HG03175 (cell line): ENCODE data around the gene GLTP.

Experiments
- ATAC-seq: cut with Tn5 transposase; IDR thresholded peaks from one replicate; pipeline ENCODE4 v1.9.1; 2021; ENCODE audit warnings: mild to moderate bottlenecking, moderate library complexity; ENCODE audit not compliant: unreplicated experiment

GLTP gene

DNA sequence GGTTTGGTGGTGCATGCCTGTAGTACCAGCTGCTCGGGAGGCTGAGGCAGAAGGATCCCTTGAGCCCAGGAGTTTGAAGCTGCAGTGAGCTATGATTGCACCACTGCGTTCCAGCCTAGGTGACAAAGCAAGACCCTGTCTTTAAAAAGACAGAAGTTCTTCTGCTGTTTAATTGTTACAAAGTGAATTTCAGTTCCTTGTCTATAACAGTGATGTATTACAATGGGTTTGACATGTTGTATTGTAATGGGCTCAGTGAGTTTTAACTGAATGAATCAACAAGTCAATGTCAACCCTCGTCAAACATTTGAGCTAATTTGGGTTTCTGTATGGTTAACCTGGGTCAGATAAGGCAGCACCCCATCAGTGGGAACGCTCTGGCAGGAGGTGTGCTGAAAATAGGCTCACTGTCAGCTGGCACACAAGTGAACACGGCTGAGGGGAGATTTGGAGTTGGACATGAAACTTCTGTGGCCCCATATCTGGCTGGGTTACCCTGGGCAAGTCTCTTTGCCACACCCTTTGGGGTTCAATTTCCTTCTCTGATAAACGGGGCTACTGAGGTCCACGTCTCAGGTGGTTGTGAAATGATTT, 33.1 kb downstream of the GLTP start:
- ATAC-seq = no peak

DNA sequence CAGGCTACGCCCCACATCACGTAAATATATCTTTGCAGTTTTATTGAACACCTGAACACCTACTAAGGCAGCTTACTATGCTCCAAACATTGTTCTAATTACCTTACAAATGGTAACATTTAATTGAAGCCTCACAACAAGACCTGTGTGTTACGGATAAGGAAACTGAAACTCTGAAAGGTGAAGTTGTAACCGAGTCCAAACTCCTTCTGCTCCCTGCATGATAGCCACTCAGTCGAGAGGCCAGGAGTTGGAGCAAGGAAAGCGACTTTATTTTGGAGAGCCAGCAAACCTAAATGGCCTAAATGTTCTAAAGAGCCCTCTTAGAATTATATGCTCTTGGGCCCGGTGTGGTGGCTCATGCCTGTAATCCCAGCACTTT, 34.5 kb downstream of the GLTP start:
- ATAC-seq = no peak

DNA sequence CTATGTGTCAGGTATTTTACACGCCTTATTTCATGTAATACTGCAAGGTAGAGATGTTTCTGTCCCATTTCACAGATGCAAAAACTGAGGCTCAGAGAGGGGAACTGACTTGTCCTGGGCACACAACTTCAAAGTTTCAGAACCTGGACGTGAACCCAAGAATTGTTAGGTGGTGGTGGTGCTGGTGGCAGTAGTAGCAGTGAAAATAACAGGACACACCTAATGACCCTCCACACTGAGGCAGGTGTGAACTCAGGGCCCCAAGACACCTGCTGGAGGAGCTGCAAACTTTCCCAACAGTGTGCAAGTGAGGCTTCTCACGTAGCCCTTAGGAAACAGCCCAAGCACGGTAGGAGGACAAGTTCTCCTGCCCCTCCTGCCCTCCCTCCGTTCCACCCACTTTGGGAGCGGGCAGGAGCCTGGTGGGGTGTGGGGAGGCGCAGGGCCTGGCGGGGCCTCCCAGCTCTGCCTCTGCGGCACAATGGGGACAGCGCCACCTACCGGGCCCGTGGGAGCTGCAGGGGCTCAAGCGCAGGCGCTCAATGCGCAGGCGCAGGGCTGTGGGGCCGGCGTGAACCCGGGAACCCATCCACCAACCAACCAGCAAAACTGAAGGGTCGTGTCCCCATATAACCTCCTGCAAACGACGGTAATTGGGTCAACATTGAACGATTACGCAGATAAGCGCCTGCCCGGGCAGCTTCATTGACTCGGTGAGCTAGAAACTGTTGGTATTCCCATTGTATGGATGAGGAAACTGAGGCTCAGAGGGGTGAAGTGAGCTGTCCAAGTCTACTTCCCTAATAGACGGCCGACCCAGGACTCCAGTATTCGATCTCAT, 35.1 kb downstream of the GLTP start:
- peak; percentile 83 for ATAC-seq

DNA sequence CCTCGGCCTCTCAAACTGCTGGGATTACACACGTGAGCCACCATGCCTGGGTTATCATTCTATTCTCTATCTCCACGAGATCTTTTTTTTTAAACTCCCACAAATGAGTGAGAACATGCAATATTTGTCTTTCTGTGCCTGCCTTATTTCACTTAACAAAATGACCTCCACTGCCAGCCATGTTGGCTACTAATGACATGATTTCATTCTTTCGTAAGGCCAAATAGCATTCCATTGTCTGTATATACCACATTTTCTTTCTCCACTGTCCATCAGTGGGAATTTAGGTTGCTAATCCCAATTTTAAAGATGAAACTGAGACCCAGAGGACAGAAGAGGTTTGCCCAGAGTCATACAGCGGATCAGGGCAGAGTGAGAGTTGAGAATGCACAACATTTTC, 36.2 kb downstream of the GLTP start:
- no peak for ATAC-seq

DNA sequence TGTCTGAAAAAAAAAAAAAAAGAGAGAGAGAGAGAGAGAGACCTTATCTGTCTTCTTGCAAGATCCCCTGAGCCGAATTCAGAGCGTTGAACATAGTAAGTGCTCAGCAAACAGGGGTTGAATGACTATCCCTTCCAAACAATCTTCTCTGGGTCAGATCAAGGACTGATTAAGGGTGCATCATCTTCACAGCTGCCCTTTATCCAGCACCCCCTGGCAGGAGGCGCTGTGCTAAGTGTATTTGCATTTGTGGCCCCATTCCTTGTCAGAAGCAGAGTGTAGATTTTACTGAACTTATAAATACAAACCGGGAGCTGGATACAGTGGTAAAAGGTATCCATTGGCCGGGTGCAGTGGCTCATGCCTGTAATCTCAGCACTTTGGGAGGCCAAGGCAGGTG, 38.3 kb downstream of the GLTP start:
- no peak for ATAC-seq

DNA sequence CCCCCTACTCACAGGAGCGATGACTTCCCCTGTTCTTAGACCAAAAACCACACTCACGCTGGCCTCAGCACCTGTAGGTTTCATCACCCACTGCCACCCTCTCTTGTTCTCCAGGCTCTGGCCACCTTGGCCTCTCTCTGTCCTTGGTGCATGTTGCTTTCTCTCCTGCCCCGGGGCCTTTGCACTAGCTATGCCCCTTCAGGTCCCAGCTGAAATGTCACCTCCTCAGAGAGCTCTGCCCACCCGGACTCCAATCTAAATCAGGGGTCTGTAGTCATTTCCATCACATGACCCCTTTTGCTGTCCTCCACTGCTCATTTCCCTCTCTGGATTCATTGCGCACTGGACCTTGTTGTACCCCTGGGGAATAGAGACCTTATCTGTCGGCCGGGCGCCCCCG, 39.0 kb downstream of the GLTP start:
- no peak for ATAC-seq

DNA sequence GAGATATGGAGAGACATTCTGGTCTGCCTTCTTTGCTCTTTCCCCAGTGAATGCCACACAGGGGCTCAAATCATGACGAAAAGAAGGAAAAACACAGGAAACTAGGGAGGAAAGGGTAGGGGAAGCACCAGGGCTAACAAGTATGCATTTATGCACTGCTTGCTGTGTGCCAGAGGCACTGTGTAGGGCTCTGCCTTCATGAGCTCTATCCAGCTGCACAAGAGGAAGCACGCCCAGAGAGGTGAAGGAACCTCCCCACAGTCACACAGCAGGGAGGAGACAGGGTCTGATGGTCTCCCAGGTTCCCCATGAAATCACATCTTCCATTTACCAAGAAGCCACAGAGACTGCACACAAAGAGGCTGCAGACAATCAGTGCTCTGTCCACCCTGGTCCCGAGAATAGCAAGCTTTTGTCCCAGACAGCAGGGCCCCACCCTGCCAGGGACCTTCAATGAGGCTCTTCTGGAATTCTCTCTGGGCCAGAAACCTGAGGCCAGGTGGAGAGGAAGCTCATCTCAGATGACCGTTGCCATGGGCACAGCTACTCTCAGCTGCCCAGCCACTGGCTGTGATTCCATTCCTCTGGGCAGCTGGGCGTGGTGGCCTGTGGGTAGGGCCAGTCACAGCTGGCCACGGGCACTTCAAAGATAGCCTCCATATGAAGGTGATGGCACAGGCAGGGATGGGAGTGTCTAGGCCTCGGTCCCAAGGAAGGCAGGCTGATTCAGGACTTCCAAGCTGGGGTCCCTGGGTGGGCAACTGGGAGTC, 39.9 kb downstream of the GLTP start:
- no peak for ATAC-seq

DNA sequence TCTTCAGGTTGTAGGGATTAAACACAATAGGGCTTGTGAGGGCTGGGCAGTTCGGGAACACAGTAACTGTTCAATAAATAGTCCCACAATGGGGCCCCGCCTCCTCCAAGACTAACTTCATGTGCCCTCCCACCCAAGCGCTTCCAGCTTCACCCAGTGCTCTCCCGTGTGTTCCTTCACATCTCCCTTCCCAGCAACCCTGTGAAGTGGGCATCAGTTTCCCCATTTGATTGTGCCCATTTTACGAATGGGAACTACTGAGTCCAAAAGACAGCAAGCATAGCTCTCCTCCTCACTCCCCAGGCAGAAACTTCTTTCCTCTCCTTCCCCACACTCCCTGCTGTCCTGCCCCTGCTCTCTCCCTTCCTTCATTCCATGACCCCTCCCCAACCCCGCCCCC, 40.9 kb downstream of the GLTP start:
- no peak for ATAC-seq

DNA sequence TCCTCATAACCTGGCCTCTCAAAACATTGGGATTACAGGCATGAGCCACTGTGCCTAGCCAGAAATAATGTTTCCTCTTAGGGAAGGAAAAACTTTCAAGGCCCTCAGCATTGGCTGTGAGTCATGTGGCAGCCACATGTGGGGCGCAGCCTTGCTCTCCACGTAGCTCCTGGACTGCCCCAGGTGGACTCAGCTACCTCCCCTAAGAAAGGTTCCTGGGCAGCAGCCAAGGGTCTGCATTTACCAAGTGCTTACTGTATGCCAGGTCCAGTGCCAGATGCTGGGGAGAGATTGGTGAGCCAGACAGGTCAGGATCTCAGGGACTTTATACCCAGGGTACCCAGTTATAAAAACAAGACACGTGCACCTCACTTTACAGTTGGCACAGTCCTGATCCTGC, 43.4 kb downstream of the GLTP start:
- ATAC-seq = no peak

DNA sequence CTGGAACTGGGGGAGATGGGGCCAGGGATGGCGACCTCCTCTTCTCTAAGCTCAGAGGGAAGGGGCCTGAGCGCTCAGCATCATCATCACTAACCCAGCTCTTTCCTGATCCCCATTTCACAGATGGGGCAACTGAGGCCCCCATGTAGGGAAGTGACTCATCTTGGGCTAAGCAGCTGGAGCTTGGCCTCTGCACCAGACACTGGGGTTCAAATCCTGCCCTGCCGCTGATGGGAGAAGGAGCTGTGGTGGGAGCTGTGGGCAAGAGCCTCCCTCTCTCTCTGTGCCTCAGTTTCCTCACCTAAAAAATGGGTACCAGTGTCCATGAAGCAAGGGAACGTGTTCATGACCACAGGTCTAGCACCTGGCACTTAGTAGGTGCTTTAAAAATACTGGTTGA, 44.5 kb downstream of the GLTP start:
- ATAC-seq = no peak

DNA sequence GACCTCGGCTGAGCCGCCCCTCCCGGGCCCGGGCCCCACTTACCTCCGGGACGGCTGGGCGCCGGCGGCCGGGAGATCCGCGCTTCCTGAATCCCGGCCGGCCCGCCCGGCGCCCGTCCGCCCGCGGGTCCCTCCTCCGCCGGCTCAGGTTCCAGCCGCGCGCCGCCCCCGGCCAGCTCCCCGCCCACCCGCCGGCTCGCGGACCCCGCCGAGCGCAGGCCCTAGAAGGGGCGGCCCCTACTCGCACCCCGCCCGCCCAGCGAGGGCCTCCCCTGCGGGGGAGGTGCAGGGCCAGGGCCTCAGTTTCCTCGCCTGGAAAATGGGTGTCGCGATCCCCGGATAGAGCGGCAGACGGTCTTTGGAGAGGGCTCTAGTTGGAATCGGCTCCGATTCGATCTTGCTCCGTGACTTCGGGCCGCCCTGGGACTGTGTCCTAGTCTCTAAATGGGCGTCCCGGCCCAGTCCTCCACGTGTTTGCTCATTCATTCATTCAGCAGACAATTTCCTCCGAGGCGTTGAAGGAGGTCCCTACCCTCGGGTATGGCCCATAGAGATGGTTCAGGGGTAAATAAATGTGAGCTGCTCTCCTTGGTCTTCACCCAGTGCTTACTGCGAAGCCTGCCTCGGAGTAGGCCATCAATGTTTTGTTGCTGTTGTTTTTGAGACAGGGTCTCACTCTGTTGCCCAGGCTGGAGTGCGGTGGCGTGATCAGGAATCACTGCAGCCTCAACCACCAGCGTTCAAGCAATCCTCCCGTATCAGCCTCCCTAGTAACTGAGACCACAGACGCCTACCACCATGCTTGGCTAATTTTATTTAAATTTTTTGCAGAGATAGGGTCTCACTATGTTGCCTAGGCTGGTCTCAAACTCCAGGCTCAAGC, 46.8 kb downstream of the GLTP start, which contains the start of gene TRPV4:
Gene TRPV4 (minus strand): TSS at position 92 of the 883 bp plus-strand sequence. CDS start 18,602 bp downstream, outside the sequence.
- no peak for ATAC-seq

DNA sequence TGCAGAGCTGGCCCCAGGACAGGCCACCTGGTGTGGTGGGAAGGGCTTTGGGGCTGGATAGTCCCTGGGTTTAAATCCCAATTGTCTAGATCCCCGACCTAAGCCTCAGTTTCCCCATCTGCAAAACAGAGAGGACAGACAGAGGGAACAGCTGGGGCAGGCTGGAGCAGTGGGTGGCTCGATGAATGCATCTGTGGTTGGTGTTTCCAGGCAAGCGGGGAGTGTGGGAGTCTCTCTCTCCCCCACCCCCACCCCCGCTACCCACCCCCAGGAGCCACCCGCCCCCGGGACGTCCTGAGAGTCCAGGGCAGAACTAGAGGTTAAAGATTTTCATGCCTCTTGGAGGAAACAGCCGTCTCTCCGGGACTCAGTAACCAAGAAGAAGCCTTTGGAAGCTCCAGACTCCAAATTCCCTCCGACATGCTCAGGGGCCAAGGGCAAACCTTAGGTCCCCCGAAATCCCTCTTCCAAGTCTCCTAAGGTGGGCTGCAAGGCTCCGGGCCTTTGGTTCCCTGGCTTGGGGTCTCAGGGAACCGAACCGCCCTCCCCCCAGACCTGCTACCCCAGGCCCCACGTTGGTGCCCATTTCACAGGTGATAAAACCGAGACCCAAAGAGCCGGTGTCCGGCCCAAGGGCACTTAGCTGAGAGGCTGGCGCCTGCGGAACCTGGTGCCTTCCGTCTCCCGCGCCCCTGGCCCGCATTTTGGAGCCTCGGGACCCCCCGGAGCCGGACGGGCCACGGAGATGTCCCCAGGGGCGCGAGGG, 47.6 kb downstream of the GLTP start:
- no peak for ATAC-seq

DNA sequence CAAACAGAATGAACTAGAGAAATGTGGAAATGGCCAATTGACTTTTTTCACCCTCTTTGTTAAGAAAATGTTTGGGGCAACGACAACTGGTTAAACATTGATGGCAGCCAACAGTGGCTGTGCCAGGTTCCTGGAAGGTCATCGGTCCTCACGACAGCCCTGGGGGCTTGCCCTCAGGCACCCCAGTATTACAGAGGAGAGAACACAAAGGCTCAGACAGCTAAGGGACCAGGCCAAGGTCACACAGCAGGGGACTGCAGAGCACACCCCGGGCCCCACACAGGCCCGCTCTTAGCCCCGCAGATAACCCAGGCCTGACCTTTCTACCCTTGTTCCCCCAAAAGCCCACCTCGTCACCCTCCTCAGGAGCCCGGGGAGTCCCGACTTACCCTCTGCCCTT, 48.4 kb downstream of the GLTP start:
- no peak for ATAC-seq

DNA sequence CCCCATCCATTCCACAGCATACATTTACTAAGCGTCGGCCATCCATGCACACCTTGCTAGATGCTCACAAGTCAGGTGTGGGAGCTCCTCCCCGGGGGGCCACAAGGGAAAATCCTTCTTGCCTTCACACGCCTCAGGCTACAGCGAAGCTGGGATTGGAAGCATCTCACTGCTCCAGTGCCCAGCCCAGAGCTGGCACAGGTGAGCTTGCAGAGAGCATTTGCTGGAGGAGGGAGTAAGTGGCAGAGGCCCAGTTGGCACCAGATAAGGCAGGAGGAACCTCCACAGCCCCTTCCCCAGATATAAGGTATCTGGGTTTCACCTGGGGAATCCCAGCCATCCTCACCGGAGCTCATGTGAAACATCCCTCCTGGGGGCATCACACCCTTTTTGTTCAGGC, 49.0 kb downstream of the GLTP start:
- ATAC-seq = no peak

DNA sequence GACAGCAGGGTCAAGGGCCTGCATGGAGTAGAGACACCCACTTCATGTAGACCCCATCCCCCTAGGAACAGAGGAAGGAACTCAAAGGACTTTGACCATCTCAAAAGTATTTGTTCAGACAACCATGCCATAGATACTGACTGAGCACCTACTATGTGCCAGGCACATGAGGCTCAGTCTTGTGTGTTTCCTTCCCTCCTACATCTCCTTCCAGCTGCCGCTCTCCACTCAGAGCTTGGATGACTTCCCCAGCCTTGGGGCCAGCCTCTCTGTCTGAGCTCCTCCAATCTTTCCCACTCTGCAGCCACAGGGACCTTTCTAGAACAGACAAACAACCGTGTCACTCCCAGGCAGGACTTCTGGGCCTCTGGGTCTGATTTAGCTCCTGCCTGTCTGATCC, 49.6 kb downstream of the GLTP start:
- no peak for ATAC-seq

DNA sequence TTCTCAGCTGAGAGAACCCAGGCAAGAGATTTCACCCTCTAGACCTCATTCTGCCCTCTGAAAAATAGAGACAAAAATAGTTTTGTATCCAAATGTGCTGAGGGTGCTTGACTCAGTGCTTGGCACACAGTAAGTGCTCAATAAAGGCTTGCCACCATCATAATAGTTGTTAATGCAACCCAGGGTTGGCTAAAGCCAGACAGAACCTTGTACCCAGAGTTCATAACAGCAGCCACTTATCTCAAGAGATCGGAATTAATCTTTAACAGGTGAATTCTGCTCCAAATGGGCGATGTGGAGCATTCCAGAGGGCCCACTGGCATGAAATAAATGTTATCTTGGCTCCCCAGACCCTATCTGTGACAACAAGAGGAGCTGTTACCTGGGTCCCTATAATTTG, 50.1 kb downstream of the GLTP start:
- no peak for ATAC-seq

DNA sequence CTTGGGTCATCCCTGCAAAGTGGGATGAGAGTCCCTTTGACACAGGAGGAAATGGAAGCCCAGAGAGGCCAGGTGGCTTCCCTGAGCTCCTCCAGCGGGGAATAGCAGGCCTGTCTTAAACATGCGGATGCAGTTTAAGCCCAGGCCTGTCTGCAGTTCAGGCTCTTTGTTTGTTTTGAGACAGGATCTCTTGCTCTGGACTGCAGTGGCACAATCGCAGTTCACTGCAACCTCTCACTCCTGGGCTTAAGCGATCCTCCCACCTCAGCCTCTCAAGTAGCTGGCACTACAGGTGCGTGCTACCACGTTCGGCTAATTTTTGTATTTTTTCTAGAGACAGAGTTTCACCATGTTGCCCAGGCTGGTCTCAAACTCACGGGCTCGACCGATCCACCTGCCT, 50.7 kb downstream of the GLTP start:
- no peak for ATAC-seq

DNA sequence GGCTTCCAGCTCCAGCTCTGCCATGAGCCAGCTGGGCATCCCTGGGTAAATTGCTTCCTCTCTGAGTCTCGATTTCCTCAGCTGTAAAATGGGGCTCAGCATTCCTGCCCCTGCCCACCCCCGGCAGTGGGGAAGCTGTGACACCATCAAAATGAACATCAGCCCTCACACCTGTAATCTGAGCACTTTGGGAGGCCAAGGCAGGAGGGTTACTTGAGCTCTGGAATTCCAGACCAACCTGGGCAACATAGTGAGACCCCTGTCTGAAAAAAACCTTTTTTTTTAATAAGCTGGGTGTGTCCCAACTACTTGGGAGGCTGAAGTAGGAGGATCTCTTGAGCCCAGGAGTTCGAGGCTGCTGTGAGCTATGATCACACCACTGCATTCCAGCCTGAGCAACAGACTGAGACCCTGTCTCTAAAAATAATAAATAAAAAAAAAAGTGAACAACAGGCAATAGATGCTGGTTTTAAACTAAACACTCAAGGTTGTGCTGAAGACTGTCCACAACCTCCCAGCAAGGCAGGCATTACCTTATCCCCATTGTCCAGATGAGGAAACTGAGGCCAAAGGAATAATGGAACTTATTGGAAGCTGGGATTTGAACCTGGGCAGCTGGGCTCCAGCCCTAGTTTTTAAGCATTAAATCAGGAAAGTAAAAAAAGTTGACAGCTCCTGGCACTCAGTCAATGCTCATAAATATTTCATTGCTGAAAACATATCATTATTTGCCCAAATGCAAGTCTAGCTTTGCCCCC, 51.4 kb downstream of the GLTP start:
- ATAC-seq = no peak
